RWPE2 (cell line): ENCODE measurements around the gene GDF2.
A peak's percentile ranks its signal among the peaks of the same experiment; 100 is the strongest.

Experiments
- ATAC-seq: fragments of 200-7000 bp; cut with Tn5 transposase; 3 replicates; pipeline ENCODE4 v1.9.1; 2021; ENCODE audit warnings: low read depth
- DNase-seq: peaks from one replicate; pipeline ENCODE4 v3.0.0-alpha.2; 2020; ENCODE audit warnings: low spot score
- H3K27ac ChIP-seq: fragments of 450-650 bp; 2 replicates; pipeline ENCODE4 v1.5.1; 2017; ENCODE audit warnings: mild to moderate bottlenecking; ENCODE audit not compliant: poor library complexity, severe bottlenecking
- H3K27me3 ChIP-seq: fragments of 250-450 bp; sonication (Bioruptor Pico); 2 replicates; pipeline ENCODE4 v1.5.1; 2021; ENCODE audit warnings: mild to moderate bottlenecking, moderate library complexity; ENCODE audit not compliant: insufficient read depth, poor library complexity, severe bottlenecking
- H3K36me3 ChIP-seq: fragments of 250-450 bp; sonication (Bioruptor Pico); 2 replicates; pipeline ENCODE4 v1.5.1; 2020; ENCODE audit warnings: low read depth, mild to moderate bottlenecking, moderate library complexity
- H3K4me1 ChIP-seq: fragments of 250-450 bp; sonication (Bioruptor Pico); 2 replicates; pipeline ENCODE4 v1.5.1; 2021; ENCODE audit warnings: mild to moderate bottlenecking, moderate library complexity; ENCODE audit not compliant: insufficient read depth, poor library complexity, severe bottlenecking
- H3K4me3 ChIP-seq: fragments of 250-450 bp; sonication (Bioruptor Pico); 2 replicates; pipeline ENCODE4 v1.5.1; 2021; ENCODE audit warnings: mild to moderate bottlenecking, moderate library complexity; ENCODE audit not compliant: severe bottlenecking
- H3K9me3 ChIP-seq: fragments of 250-450 bp; sonication (Bioruptor Pico); 2 replicates; pipeline ENCODE4 v1.5.1; 2021; ENCODE audit warnings: mild to moderate bottlenecking, moderate library complexity; ENCODE audit not compliant: severe bottlenecking
- TF ChIP-seq, protein P1 (sequence below): fragments of 450-650 bp; IDR thresholded peaks from one replicate; pipeline ENCODE4 v1.5.1; 2017; ENCODE audit warnings: mild to moderate bottlenecking, moderate library complexity; ENCODE audit not compliant: poor library complexity, severe bottlenecking

Gene GDF2

DNA sequence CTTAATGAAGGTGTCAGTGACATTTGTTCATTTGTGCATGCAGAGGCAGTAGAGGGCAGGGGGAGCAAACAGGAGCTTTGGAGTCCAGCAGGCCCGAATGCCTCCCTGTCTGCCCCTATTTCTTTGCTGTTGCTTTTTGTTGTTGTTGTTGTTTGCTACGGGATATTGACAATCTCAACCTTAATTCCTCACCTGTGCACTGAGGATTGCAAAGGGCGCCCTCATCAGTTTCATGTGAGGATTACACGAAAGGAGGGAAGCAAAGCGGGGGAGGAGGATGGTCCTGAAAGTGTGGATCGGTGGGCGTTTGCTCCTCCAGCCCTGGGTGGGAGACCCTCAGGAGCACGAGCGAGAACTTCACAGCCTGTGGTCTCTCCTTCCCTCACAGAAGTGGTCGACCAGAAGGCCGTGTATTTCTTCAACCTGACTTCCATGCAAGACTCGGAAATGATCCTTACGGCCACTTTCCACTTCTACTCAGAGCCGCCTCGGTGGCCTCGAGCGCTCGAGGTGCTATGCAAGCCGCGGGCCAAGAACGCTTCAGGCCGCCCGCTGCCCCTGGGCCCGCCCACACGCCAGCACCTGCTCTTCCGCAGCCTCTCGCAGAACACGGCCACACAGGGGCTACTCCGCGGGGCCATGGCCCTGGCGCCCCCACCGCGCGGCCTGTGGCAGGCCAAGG, 12.7 kb upstream of the GDF2 start:
- Histone ChIP-seq H3K4me3 (no peak overlapping the region), H3K27me3 (no peaks in the 10 kb centered on the region), H3K4me1 (no peaks in the 10 kb centered on the region), H3K36me3 (no peaks in the 10 kb centered on the region), H3K27ac (no peak overlapping the region), H3K9me3 (no peaks in the 10 kb centered on the region)
- ATAC-seq (no peak), DNase-seq (no peak)
- TF ChIP-seq, protein P1, sequence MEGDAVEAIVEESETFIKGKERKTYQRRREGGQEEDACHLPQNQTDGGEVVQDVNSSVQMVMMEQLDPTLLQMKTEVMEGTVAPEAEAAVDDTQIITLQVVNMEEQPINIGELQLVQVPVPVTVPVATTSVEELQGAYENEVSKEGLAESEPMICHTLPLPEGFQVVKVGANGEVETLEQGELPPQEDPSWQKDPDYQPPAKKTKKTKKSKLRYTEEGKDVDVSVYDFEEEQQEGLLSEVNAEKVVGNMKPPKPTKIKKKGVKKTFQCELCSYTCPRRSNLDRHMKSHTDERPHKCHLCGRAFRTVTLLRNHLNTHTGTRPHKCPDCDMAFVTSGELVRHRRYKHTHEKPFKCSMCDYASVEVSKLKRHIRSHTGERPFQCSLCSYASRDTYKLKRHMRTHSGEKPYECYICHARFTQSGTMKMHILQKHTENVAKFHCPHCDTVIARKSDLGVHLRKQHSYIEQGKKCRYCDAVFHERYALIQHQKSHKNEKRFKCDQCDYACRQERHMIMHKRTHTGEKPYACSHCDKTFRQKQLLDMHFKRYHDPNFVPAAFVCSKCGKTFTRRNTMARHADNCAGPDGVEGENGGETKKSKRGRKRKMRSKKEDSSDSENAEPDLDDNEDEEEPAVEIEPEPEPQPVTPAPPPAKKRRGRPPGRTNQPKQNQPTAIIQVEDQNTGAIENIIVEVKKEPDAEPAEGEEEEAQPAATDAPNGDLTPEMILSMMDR: no peak

DNA sequence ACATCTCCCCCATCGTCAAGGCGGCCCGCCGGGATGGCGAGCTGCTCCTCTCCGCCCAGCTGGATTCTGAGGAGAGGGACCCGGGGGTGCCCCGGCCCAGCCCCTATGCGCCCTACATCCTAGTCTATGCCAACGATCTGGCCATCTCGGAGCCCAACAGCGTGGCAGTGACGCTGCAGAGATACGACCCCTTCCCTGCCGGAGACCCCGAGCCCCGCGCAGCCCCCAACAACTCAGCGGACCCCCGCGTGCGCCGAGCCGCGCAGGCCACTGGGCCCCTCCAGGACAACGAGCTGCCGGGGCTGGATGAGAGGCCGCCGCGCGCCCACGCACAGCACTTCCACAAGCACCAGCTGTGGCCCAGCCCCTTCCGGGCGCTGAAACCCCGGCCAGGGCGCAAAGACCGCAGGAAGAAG, 12.2 kb upstream of the GDF2 start:
- TF ChIP-seq, protein P1: no peak
- Histone ChIP-seq H3K27ac (no peak overlapping the region), H3K4me1 (no peaks in the 10 kb centered on the region), H3K9me3 (no peaks in the 10 kb centered on the region), H3K36me3 (no peaks in the 10 kb centered on the region), H3K27me3 (no peaks in the 10 kb centered on the region), H3K4me3 (no peak overlapping the region)
- ATAC-seq (no peak), DNase-seq (no peak)

DNA sequence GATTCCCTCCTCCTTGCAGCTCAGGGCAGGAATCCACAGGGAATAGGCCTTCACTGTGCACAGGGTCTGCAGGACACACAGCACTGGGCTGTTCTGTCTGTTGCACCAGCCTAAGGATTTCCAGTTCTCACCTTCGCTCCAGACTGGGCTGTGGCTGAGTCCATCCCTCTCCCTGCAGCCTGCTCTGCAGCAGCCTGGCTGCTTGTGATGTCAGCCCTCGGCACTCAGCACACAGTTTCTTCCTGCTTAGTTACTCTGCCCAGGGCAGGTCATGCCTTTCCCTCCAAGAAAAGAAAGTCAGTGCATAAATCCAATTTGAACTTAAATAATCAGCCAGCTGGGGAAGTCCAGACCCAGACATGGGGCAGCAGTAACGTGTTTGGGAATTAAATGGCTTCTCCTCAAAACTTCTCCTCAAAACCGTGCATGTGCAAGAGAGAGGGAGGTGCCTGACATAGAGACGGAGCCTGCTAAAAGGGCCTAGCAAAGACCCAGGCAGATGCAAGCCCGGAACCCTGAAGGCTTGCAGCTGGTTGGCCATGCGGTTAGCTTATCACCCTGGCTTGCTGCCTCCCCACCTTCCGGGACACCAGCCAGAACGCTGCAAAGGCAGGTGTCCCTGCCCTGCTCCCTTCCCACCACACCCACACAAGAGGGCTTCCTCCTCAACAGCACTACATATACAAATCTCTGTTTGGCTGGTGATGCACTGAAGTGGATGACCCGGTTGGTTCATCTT, 10.9 kb upstream of the GDF2 start:
- H3K9me3 ChIP-seq: no peaks in the 10 kb centered on the region
- TF ChIP-seq, protein P1: no peak
- H3K27ac ChIP-seq: no peak overlapping the region
- DNase-seq (no peak), ATAC-seq (peak; percentile 21; the same call in 1 of the 3 replicates)
- no peaks in the 10 kb centered on the region for H3K36me3 ChIP-seq
- H3K27me3 ChIP-seq: no peaks in the 10 kb centered on the region
- no peak overlapping the region for H3K4me3 ChIP-seq
- H3K4me1 ChIP-seq: no peaks in the 10 kb centered on the region

DNA sequence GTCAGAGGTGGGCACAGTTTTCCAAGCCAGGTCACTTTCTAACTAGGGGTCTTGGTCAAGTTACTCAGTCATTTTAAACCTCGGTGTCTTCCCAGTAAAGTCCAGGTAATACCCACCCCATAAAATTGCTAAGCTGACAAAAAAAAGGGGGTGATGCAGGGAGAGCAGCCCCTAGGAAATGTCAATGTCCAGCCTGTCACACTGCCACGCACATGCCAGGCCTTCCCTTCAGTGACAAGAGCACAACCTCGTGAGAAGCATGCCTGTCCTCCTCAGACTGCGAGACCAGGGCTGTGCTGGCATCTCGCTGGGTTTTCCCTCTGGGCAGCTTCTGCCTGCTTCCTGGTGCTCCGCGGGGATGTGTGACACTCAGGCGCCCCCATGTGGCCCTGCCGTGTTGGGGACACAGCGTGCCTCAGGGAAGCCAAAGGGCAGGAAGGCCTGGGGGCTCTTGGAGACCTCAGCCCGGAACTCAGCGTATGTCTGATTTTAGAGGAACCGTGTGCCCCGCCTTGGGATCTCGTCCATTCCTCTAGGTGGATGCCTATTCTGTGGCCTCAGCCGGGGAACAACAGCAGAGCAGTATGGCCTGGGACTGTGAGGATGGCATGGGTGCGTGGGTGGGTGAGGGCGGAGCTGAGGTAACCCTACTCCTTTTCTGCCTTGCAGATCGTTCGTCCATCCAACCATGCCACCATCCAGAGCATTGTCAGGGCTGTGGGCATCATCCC, 10.2 kb upstream of the GDF2 start:
- Histone ChIP-seq H3K9me3 (no peaks in the 10 kb centered on the region), H3K4me3 (no peak overlapping the region), H3K4me1 (no peaks in the 10 kb centered on the region), H3K27ac (no peak overlapping the region), H3K36me3 (no peaks in the 10 kb centered on the region), H3K27me3 (no peaks in the 10 kb centered on the region)
- DNase-seq (peak; percentile 79), ATAC-seq (peak; percentile 89)
- TF ChIP-seq, protein P1: peak; percentile 89
